NCI-H128 (cell line): Measurements from ENCODE around the gene NRCAM.
A peak's percentile ranks its signal among the peaks of the same experiment; 100 is the strongest.

ENCODE experiments used
- DNase-seq: peaks from one replicate; lab custom pipeline; 2025; ENCODE audit not compliant: unreplicated experiment; lab: John Stamatoyannopoulos, UW

The NRCAM gene

DNA sequence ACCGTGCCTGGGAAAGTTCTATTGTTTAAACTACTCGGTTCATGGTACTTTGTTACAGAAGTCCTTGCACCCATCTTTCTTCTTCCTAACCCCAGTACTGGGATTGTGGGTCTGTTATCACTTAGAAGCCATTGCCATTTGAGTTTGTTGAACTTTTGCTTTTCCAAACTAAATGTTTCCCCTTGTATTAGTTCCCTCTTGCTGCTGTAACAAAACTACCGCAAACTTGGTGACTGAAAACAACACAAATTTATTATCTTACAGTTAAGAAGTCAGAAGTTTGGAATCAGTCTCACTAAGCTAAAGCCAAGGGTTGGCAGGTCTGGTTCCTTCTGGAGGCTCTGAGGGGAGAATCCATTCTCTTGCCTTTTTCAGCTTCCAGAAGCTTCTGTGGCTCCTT, 319.2 kb downstream of the NRCAM start:
- DNase-seq = no peak

DNA sequence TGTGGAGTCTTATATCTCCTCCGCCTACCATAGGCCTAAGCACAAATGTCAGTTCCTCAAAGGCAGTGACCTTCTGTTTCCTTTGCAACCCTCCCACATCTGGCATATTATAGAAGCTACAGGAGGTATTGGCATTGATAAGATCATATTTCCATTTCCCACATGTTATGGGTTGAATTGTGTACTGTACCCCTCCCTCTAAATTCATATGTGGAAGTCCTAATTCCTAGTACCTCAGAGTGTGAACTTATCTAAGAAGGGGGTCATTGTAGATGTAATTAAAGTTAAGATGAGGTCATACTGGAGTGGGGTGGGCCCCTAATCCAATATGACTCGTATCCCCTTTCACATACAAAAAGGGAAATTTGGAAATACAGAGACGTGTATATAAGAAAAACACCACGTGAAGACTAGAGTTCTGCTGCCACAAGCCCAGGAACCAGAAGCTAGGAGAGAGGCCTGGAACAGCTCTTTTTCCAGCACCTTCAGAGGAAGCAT, 320.0 kb downstream of the NRCAM start:
- DNase-seq = no peak

DNA sequence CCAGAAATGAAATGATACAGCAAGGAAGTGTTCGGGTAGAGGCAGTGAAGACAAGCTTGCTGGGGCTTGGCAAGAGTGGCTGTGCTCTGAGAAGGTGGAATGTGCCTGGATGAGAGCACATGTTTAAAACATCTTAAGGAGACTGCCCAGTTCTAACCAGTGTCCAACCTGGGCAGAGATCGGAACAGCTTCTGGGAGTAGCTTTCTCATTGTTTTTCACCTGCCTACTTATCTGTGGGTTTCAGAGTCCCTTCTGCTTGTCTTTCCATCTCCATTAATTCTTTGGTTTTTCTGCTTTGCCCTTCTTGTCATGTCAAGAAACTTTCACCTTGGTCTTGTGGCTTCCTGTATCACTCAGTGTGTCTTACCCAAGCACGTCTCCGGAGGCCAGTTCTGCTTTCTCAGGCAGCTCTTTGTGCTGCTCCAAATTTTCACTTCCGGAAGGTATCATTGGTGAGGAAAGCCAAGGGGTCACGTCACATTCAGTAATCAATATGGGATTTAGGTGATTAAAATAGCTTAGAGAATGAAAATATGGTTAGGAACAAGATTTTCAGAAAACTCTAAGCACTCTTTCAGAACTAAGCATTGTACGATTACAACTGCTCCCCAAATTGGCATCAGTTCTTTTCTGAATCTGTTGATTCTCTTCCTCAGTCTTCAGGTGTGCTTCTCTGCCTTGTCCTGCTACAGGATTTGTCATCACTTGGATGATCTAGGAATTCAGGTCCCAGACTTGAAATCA, 320.6 kb downstream of the NRCAM start:
- no peak for DNase-seq

DNA sequence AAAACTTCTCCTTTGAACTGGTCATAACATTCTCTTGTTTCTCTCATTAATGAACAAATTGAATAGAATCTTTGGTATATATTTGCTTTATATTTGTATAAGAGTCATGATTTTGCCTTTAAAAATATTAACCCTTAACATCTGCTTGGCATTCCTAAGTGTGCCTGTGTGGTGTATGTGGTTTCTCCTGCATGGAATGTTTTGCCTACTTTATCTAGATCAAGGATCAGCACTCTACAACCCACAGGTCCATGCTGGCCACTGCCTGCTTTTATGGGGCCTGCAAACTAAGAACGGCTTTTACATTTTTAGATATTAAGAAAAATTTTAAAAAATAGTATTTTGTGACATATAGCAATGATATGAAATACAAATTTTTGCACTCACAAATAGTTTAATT, 321.8 kb downstream of the NRCAM start:
- DNase-seq = no peak

DNA sequence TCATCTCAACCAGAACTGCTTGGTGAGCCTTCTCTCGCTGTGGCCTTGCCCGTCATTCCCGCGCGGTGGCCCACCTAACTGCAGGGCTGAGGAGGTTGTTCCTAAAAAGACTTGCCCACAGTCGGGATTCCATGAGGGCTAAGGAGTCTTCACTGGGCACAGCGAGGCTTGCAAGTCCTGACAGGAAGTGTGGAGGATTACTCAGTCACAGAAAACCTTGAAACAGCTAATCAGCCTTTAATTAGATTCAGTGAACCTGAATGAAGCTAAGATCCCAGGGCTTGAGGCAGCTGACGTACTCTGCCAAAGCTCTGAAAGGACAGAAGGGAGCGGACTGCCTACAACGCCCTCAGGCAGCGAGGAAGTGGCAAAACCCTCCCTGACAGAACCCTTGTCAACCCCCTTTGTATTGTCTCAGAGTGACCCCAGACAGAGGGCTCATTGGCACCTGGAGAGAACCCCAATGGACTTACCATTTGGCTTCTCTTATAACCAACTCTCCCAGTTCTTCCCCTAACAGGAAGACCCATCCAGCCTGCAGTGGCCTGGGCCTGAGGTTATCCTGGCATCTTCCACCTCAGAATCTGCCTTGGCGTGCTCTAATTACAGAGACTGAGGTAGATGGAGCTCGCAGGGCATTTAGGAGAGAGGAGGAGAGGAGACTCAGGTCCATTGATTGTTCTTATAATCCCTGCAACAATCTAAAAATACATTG, 323.5 kb downstream of the NRCAM start:
- DNase-seq = no peak

DNA sequence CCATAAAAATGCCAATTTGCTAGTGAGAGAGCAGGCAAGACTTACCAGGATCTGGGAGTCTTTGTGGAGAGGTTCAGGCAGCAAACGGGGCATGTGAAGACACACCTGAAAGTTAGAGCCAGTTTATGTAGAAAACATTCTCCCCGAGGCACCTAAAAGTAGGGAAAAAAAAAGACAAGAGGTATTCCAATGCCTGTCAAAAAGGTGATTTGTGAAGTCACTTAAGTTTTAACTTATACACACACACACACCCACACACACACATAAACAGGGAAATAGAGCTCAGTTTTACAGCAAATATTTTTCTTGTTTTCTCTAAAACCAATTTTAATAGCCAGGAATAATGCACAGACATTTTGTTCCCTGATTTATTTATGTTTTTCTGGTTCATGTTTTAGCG, 326.0 kb downstream of the NRCAM start, which contains the start of gene LAMB4:
Gene LAMB4 (minus strand): TSS at position 101 of the 400 bp plus-strand sequence. CDS start 7,197 bp downstream, outside the sequence.
- DNase-seq = no peak

DNA sequence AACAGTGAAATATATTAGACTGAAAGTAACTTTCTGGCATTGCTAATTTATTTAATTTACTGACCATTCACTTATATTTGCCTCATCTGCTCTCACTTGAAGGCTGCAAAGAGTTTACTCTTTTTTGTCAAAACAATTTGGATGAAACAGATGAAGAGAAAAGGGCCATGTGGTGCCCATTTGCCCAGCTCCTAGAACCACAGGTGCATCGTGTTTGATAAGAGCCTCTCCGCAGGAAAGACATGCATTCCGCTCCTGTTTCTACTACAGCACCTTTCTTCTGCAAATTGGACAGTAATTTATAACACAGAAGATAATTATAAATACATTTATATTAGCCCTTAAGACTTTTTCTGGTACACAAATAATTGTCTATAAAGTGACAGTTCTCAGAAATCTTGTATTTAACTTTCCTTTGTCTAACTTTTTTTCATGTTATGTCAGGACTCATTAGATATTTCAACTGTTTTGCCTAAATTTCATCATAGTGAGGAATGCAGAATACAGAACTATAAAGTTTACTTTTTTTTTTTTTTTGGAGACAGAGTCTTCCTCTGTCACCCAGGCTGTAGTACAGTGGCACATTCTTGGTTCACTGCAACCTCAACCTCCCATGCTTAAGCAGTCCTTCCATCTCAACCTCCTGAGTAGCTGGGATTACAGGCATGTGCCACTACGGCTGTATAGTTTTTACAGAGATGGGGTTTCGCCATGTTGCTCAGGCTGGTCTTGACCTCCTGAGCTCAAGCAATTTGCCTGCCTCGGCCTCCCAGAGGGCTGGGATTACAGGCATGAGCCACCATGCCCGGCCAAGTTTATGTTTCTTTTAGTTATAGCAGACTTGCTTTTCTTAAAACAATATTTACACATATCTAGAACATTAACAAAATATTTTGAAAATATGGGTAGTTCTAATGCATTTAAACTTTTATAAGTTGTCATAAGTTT, 326.9 kb downstream of the NRCAM start:
- no peak for DNase-seq

DNA sequence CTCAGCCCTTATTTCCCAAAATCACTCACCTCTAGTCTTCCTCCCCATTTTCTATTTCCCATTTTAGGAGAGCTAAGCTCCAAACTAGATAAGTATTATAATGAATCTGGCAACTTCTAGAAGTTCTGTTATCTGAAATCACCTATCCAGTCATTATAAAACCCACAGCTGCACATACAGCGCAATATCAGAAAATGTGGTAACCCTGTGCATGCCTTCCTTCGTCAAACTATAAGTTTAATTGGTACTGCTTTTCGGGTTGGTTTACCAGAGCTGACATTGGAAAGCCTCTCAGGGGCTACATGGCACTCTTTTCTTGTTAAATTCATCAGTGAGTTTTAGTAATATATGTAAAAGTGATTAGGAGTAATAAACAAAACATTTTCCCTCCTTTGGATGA, 327.7 kb downstream of the NRCAM start:
- DNase-seq = no peak

DNA sequence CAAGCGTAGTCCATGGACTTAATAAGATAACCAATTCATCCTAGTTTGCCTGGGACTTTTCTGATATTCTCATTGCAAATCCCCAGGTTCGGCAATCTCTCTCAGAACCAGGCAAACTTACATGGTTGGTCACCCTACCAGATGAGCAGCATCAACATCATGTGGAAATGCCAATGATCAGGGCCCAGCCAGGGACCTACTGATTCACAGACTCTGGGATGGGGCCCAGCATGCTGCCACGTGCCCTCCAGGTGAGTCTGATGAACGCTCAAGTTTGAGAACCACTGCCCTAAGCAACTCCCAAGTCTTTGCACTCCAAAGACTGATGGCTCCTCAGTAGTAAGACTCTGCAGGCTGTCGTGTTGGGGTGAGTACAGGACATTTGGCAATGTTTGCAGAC, 328.8 kb downstream of the NRCAM start:
- no peak for DNase-seq

DNA sequence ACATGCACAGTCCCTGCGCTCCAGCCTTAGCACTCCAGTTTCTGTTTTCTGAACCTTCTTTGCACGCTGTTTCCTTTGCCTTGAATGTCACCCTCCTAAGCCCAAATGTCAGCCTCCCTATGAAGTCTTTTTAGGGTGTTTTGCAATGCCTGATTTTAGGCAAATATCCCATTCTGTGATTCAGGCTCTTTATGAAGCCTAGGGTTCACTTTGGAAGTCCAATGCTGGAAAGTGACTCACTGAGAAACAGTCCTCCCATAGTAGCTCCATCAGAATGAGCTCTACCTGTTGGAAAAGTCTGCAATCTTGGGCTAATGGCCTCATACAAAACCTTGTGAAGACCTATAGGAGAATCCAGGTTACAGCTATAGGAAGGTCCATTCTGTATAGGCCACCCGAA, 331.4 kb downstream of the NRCAM start:
- DNase-seq = no peak

DNA sequence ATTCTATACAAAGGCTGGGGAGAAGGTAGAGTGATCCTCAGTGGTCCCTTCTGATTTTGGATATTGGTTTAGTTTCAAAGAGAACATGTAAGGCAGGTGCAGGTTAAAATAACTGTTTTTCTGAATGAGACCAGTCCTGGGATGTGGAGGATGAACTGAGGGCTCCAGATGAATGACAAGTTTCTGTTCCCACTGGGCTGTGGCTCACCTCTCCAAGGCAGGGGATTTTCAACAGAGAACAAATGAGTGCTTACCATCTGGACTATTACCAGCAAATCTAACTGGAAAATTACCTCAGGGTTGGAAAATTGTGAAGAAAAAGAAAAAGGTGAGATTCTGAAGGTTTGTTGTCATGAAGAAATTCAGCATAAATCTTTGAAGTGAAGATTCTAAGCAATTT, 334.1 kb downstream of the NRCAM start:
- no peak for DNase-seq

DNA sequence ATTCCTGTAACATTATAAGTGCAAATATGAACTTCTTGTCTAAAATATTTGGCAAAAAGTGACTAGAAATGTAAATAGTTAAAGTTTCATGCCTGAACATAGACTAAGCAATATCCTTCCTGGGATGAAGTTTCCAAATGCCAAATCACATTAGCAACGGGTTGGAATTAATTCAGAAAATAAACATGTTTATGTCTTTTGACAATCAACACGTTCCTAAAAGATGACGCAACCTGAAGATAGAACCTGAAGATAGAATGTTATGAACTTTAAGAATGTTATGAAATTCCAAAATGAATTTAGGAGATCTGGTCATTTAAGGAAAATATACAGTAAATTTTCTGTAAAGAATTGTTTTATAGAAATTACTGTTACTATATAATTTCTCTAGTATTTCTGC, 335.3 kb downstream of the NRCAM start:
- DNase-seq = no peak

DNA sequence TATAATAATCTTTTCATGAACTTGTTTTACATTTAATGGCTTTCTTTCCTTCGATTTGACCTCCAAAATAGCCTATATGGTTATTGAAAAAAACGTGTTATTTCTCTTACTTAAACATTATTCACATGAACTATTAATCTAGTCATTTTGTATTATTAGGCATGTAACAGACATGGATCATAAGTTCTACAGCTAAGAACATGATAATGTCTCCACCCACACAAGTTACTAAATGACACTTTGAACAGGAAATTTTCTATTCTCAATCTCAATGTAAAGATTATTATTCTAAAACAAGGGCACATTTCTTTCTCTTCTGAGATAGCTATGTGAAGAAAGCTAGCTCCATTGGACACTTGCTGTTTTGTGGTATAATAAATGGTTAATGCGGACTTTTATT, 336.0 kb downstream of the NRCAM start:
- DNase-seq = no peak

DNA sequence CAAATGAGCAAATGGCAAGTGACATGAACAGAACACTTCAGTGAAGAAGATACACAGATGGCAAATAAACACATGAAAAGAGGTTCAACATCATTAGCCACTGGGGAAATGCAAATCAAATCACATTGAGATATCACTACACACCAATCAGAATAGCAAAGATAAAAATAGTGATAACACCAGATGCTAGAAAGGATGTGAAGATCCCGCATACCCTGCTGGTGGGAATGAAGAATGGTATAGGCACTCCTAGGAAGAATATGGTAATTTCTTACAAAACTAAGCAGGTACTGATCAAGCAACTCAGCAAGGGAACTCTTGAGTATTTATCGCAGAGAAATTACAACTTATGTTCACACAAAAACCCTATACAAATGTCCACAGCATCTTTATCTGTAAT, 337.3 kb downstream of the NRCAM start:
- no peak for DNase-seq

DNA sequence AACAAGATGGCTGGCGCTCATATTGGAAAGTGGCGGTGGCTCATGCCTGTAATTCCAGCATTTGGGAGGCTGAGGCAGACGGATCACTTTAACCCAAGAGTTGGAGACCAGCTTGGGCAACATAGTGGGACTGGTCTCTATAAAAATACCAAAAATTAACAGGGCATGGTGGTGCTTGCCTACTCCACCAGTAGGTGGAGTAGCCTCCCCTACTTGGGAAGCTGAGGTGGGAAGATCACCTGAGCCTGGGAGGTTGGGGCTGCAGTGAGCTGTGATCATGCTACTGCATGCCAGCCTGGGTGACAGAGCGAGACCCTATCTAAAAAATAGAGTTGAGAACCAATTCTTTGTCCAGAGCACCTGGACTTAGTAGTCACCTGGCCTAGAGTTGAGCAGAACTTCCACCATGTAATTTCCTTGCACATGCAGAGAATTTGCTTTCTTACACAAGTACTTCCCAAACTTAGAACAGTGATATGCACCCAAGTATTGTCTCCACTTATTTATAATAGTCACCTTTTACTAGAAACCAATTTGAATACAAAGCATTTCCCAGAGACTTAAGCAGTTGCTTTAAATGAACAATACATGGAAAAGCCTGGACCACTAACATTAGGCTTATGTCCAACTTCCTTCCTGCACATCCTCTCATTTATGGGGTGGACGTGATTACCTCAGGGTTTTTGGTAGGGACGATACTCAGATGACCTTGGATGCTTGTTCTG, 342.0 kb downstream of the NRCAM start:
- DNase-seq = peak; percentile 8

DNA sequence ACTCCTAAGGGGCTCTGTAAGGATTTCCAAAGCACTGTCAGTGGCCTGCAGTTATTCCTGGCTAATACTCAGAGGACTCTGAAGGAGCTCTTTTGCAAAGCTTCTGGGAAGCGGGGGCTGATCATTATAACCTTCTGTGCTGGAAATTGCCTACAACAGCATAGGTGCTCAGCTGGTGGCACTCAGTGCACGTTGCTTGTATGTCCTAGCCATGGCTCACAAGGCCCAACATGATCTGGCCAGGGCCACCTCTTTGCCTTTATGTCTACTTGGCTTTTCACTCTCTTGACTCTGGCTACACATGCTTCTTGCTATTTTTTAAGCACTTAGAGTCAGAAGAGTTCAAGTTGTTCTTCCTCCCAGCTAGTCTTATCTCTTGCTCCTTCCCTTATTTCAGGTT, 343.6 kb downstream of the NRCAM start:
- DNase-seq = no peak

DNA sequence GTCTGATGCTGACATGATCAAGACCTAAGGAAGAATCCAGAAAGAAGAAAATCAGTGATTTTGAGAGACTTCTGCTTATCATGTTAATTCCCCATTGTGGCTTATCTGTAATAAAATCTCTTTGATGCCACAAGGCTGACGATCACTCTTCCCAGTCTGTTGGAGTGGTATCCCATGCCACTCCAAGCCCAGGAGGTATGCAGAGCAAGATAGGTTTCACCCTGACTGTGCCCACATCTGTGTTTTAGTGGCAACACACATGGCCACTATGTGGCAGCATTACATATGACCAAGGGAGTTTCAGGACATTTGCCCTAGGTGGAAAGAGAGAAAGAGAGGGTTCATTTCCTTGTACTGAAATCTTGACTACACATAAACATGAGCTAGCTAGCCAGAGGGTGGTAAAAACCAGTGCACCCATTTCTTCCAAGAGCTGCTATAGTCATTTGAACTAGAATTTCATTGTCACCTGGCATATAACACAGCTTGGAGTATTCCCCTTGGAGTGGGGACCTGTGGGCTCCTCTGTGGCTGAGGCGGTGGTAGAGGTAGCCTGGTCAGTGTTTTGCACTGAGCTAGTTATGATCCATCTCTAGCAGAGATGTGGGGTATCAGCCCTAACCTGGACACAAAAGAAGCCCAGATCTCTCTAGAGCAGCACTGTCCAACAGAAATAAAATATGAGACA, 346.9 kb downstream of the NRCAM start:
- DNase-seq = no peak

DNA sequence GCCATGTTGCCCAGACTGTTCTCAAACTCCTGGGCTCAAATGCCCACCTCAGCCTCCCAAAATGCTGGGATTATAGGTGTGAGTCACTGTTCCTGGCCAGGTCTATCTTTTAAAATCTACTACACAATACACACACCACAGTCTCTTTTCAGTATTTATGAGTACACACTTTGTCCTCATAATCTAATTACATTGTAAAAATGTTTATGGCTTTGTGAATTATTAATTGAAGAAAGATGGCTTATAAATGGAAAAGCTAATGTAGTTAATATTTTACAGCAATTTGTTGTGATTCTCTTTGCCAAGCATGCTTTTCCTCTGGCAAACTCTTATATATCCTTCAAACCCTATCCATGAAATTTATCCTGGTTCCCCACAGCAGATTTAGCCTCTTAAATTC, 348.1 kb downstream of the NRCAM start:
- no peak for DNase-seq

DNA sequence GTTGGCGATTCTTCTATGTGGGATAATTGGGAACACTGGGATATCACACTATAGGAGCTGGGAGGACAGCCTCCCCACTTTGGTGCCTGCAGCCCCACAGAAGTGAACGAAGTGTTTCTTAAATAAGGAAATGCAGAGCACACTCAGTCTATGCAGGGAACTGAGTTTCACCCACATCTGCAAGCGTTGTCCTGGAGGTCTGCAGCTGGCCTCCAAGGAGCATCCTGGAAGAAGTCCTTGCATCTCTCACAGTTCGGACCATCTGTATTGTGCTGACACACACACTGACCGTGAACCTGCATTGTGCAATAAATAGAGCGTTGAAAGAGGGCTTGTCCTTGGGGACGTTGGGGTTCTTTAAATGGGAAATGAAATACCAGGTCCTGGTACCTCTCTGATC, 351.9 kb downstream of the NRCAM start:
- no peak for DNase-seq
